ENCODE data around the gene PRR36. TPM values are rescaled to one million over a fixed set of nuclear protein-coding genes. Genes with fewer than 3 reads are reported as not detected.

Gene PRR36
- total and polyA plus RNA-seq, 10 of the 15 experiments (the other 5 are each of a cell fraction or from before 2014, with no cell fraction given), result 0.04 TPM; not detected in 9

- ChIA-PET RAD21 (ENCODE audit: unreplicated experiment) (no interaction called here), POLR2A (interaction anchor here (0.5 kb wide), 1 partner anchor 277 kb away, joined by 3 read pairs; no protein-coding TSS in a partner anchor), CTCF (no interaction called here), SMC1A (ENCODE audit: uncharacterized antibody, unreplicated experiment) (no interaction called here)
- no peak overlapping the region for H3K27ac ChIP-seq (ENCODE audit: control insufficient read depth, insufficient read depth)
- peaks cover 3% of the 10 kb centered on the region; the same call in 1 of the 2 replicates for H3K4me1 ChIP-seq (ENCODE audit: control insufficient read depth, insufficient read depth, low read length)
- WGBS (ENCODE audit: insufficient coverage, insufficient replicate concordance, low lambda C conversion rate, missing lambda C conversion rate), result 94% methylated on average over 6 of the region's 6 CpGs
- DNase-seq (ENCODE audit: low read depth, low spot score), result no peak
- TF ChIP-seq CBFB (IDR thresholded peaks at IDR 0.05; ENCODE audit: low read depth) (no peak), HDGF (IDR thresholded peaks at IDR 0.05) (no peak), BACH1 (IDR thresholded peaks at IDR 0.05; ENCODE audit: borderline replicate concordance) (no peak), HCFC1 (IDR thresholded peaks at IDR 0.05; ENCODE audit: low read length) (no peak), SREBF2 (IDR thresholded peaks at IDR 0.05; ENCODE audit: low read length) (no peak), BCL3 (IDR thresholded peaks at IDR 0.05; ENCODE audit: borderline replicate concordance, insufficient read depth, low read depth, low read length, poor library complexity, severe bottlenecking) (peak; percentile 5), SRF (IDR thresholded peaks at IDR 0.05; ENCODE audit: low read depth in 2 of 2, low read length in 2 of 2) (no peak), MAX (IDR thresholded peaks at IDR 0.05; ENCODE audit: low read depth, low read length) (no peak)
- FAIRE-seq, result peak; percentile 86
- no peak overlapping the region for H3K9ac ChIP-seq (ENCODE audit: control insufficient read depth, insufficient read depth, low read length)
- H3K27me3 ChIP-seq (replicated peaks in 1 of 2; ENCODE audit: control insufficient read depth in 2 of 2, insufficient read depth in 2 of 2, low read length in 1 of 2), result no peaks in the 10 kb centered on the region
- H3K4me2 ChIP-seq (ENCODE audit: control insufficient read depth, insufficient read depth), result no peak overlapping the region
- H2AFZ ChIP-seq (ENCODE audit: control insufficient read depth, low read depth, low read length), result no peak overlapping the region
- no peaks in the 10 kb centered on the region for H3K36me3 ChIP-seq (ENCODE audit: control insufficient read depth in 2 of 2, insufficient read depth in 2 of 2, low read length in 1 of 2)
- no peak overlapping the region for H3K4me3 ChIP-seq
- ATAC-seq, result no peak
- H3K79me2 ChIP-seq (ENCODE audit: control insufficient read depth, insufficient read depth, low read length), result no peaks in the 10 kb centered on the region
- in situ Hi-C loops (cut with MboI) (no loop called here), intact Hi-C loops (cut with micrococcal nuclease; ENCODE audit: unreplicated experiment) (no loop called here)
- no TSS peak for BruUV-seq (replicated peaks)
- H4K20me1 ChIP-seq (ENCODE audit: control insufficient read depth, insufficient read depth), result no peaks in the 10 kb centered on the region
- H3K9me3 ChIP-seq (replicated peaks; ENCODE audit: control insufficient read depth, insufficient read depth, low read length), result no peaks in the 10 kb centered on the region; the same call in 2 of the 3 replicates
Observed at GRCh38 chr19:7843521-7843920, 30.7 kb downstream of the PRR36 start.
